HG02870 (cell line): ENCODE measurements around the gene CPZ.

Source experiments
- ATAC-seq: cut with Tn5 transposase; IDR thresholded peaks from one replicate; pipeline ENCODE4 v1.9.1; 2021; ENCODE audit warnings: mild to moderate bottlenecking, moderate library complexity; ENCODE audit not compliant: unreplicated experiment

CPZ gene

GRCh38 chr4:8592366-8593263 is at the start of gene CPZ:
CPZ (plus strand) TSS chr4:8592765; CDS start chr4:8592834, 69 bp downstream.
- ATAC-seq = no peak

- no peak for ATAC-seq
Observed at GRCh38 chr4:8542776-8543525, 49.6 kb upstream of the CPZ start.

GRCh38 chr4:8543623-8544022 is 48.9 kb upstream of the CPZ start:
- no peak for ATAC-seq

- no peak for ATAC-seq
Observed at GRCh38 chr4:8544282-8544681, 48.3 kb upstream of the CPZ start.

- no peak for ATAC-seq
Observed at GRCh38 chr4:8544741-8545438, 47.7 kb upstream of the CPZ start.

GRCh38 chr4:8545439-8545765 is 47.2 kb upstream of the CPZ start:
- no peak for ATAC-seq

GRCh38 chr4:8546766-8547107 is 45.8 kb upstream of the CPZ start:
- ATAC-seq = no peak

GRCh38 chr4:8547108-8547911 is 45.3 kb upstream of the CPZ start:
- ATAC-seq = no peak

- no peak for ATAC-seq
Observed at GRCh38 chr4:8547912-8548730, 44.4 kb upstream of the CPZ start.

- no peak for ATAC-seq
Observed at GRCh38 chr4:8548731-8549351, 43.7 kb upstream of the CPZ start.

GRCh38 chr4:8549352-8549931 is 43.1 kb upstream of the CPZ start:
- no peak for ATAC-seq

GRCh38 chr4:8550691-8551090 is 41.9 kb upstream of the CPZ start:
- no peak for ATAC-seq

GRCh38 chr4:8552024-8552423 is 40.5 kb upstream of the CPZ start:
- ATAC-seq = no peak

- ATAC-seq = no peak
Observed at GRCh38 chr4:8552581-8553205, 39.9 kb upstream of the CPZ start.

GRCh38 chr4:8553216-8553615 is 39.3 kb upstream of the CPZ start:
- ATAC-seq = no peak

GRCh38 chr4:8553991-8554405 is 38.6 kb upstream of the CPZ start:
- ATAC-seq = no peak

- ATAC-seq = no peak
Observed at GRCh38 chr4:8554555-8555100, 37.9 kb upstream of the CPZ start.

GRCh38 chr4:8555716-8556115 is 36.8 kb upstream of the CPZ start:
- no peak for ATAC-seq
